ENCODE measurements around the gene JCHAIN. TPM values are rescaled to one million over a fixed set of nuclear protein-coding genes. Genes with fewer than 3 reads are reported as not detected.

The JCHAIN gene
- total and polyA plus RNA-seq, 2 of the 13 experiments (the other 11 are each of a cell fraction or from before 2014, with no cell fraction given), result not detected

DNA sequence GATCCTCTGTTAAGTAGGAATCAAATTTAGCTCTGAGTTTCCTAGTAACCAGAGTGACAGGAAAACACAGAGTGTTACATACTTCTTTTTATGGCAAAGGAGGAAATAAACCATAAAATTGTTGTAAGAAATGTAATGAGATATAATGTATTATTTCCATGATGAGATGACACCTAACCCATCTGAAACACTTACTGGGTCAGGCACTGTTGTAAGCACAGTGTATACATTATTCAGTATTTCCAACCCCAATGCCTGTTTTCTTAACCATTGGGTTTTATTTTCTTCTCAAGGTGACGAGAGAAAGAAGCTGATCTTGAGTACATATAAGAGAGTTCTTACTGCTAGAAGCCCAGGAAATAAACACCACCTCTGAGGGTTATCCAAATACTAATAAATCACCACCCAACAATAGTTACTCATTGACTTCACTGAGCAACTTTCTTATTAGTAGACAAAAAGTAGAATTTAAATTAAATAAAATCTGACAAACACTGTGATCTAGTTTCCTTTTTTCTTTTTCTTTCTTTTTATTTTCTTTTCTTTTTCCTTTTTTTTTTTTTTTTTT lies 42.0 kb downstream of the JCHAIN start:
- CTCF ChIA-PET (ENCODE audit: low intra/inter-chr PET ratio, low total read pairs), result no interaction called here
- no peak overlapping the region for H3K27ac ChIP-seq (ENCODE audit: extremely low read length, insufficient read depth, low read length)
- no peaks in the 10 kb centered on the region for H3K9me3 ChIP-seq (ENCODE audit: low read length)
- no peak overlapping the region for H3K4me2 ChIP-seq (ENCODE audit: low read depth, low read length)
- intact Hi-C loops (cut with micrococcal nuclease; ENCODE audit: unreplicated experiment), result no loop called here
- no peaks in the 10 kb centered on the region for H3K27me3 ChIP-seq (ENCODE audit: control insufficient read depth in 1 of 2, insufficient read depth in 2 of 2, low read length in 2 of 2)
- no peaks in the 10 kb centered on the region for H3K4me1 ChIP-seq (ENCODE audit: insufficient read depth, low read length)
- POLR2A ChIA-PET, result no interaction called here
- DNase-seq (ENCODE audit: low spot score) (no peak), ATAC-seq (no peak), FAIRE-seq (no peak)
- no peak overlapping the region for H2AFZ ChIP-seq (ENCODE audit: low read length)
- no peak overlapping the region for H3K4me3 ChIP-seq (replicated peaks in 1 of 3; ENCODE audit: insufficient read depth in 1 of 3, low read depth in 2 of 3, low read length in 3 of 3)
- WGBS (ENCODE audit: low lambda C conversion rate), result 0% methylated on average over 1 of the region's 1 CpG
- H3K9ac ChIP-seq (ENCODE audit: insufficient read depth, low read depth, low read length), result no peak overlapping the region
- no TSS peak for BruUV-seq (replicated peaks)
- H3K36me3 ChIP-seq (replicated peaks in 1 of 2; ENCODE audit: control insufficient read depth in 1 of 2, insufficient read depth in 2 of 2, low read length in 2 of 2), result no peaks in the 10 kb centered on the region
- no peaks in the 10 kb centered on the region for H4K20me1 ChIP-seq (ENCODE audit: insufficient read depth, low read length)
- in situ Hi-C loops (cut with HindIII; ENCODE audit: extremely low pct_ligation_motif_present, low pct_unique_long_range_greater_than_20kb), result no loop called here
- H3K79me2 ChIP-seq (ENCODE audit: insufficient read depth, low read length), result no peaks in the 10 kb centered on the region
- TF ChIP-seq, protein P1, sequence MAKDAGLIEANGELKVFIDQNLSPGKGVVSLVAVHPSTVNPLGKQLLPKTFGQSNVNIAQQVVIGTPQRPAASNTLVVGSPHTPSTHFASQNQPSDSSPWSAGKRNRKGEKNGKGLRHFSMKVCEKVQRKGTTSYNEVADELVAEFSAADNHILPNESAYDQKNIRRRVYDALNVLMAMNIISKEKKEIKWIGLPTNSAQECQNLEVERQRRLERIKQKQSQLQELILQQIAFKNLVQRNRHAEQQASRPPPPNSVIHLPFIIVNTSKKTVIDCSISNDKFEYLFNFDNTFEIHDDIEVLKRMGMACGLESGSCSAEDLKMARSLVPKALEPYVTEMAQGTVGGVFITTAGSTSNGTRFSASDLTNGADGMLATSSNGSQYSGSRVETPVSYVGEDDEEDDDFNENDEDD (CRISPR knock-in tag; IDR thresholded peaks at IDR 0.05; ENCODE audit: borderline replicate concordance), result no peak
- TF ChIP-seq, protein P2, sequence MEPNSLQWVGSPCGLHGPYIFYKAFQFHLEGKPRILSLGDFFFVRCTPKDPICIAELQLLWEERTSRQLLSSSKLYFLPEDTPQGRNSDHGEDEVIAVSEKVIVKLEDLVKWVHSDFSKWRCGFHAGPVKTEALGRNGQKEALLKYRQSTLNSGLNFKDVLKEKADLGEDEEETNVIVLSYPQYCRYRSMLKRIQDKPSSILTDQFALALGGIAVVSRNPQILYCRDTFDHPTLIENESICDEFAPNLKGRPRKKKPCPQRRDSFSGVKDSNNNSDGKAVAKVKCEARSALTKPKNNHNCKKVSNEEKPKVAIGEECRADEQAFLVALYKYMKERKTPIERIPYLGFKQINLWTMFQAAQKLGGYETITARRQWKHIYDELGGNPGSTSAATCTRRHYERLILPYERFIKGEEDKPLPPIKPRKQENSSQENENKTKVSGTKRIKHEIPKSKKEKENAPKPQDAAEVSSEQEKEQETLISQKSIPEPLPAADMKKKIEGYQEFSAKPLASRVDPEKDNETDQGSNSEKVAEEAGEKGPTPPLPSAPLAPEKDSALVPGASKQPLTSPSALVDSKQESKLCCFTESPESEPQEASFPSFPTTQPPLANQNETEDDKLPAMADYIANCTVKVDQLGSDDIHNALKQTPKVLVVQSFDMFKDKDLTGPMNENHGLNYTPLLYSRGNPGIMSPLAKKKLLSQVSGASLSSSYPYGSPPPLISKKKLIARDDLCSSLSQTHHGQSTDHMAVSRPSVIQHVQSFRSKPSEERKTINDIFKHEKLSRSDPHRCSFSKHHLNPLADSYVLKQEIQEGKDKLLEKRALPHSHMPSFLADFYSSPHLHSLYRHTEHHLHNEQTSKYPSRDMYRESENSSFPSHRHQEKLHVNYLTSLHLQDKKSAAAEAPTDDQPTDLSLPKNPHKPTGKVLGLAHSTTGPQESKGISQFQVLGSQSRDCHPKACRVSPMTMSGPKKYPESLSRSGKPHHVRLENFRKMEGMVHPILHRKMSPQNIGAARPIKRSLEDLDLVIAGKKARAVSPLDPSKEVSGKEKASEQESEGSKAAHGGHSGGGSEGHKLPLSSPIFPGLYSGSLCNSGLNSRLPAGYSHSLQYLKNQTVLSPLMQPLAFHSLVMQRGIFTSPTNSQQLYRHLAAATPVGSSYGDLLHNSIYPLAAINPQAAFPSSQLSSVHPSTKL (CRISPR knock-in tag; IDR thresholded peaks at IDR 0.05), result no peak
- TF ChIP-seq JUNB (CRISPR knock-in tag; IDR thresholded peaks at IDR 0.05; ENCODE audit: borderline replicate concordance), result no peak
- no peak for TF ChIP-seq ETV5 (CRISPR knock-in tag; IDR thresholded peaks at IDR 0.05; ENCODE audit: borderline replicate concordance)
- TF ChIP-seq ARNTL (CRISPR knock-in tag; IDR thresholded peaks at IDR 0.05), result no peak
- no peak for TF ChIP-seq ZBTB20 (CRISPR knock-in tag; IDR thresholded peaks at IDR 0.05; ENCODE audit: borderline replicate concordance, low read depth)
- no peak for TF ChIP-seq ZFP36L1 (CRISPR knock-in tag; IDR thresholded peaks at IDR 0.05)
- TF ChIP-seq CHD2 (IDR thresholded peaks at IDR 0.05; ENCODE audit: low read depth, low read length), result no peak
- TF ChIP-seq ZNF431 (CRISPR knock-in tag; IDR thresholded peaks at IDR 0.05; ENCODE audit: borderline replicate concordance, low read depth), result no peak
- no peak for TF ChIP-seq MYC (CRISPR knock-in tag; IDR thresholded peaks at IDR 0.05; ENCODE audit: borderline replicate concordance)
- TF ChIP-seq, protein P3, sequence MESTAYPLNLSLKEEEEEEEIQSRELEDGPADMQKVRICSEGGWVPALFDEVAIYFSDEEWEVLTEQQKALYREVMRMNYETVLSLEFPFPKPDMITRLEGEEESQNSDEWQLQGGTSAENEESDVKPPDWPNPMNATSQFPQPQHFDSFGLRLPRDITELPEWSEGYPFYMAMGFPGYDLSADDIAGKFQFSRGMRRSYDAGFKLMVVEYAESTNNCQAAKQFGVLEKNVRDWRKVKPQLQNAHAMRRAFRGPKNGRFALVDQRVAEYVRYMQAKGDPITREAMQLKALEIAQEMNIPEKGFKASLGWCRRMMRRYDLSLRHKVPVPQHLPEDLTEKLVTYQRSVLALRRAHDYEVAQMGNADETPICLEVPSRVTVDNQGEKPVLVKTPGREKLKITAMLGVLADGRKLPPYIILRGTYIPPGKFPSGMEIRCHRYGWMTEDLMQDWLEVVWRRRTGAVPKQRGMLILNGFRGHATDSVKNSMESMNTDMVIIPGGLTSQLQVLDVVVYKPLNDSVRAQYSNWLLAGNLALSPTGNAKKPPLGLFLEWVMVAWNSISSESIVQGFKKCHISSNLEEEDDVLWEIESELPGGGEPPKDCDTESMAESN (CRISPR knock-in tag; conservative IDR thresholded peaks at IDR 0.05), result no peak
- no peak for TF ChIP-seq MLLT10 (CRISPR knock-in tag; IDR thresholded peaks at IDR 0.05)
- no peak for TF ChIP-seq HNF4A (CRISPR knock-in tag; IDR thresholded peaks at IDR 0.05)
- no peak for TF ChIP-seq RBM22 (optimal IDR thresholded peaks at IDR 0.05; ENCODE audit: low read length)
- TF ChIP-seq, protein P4, sequence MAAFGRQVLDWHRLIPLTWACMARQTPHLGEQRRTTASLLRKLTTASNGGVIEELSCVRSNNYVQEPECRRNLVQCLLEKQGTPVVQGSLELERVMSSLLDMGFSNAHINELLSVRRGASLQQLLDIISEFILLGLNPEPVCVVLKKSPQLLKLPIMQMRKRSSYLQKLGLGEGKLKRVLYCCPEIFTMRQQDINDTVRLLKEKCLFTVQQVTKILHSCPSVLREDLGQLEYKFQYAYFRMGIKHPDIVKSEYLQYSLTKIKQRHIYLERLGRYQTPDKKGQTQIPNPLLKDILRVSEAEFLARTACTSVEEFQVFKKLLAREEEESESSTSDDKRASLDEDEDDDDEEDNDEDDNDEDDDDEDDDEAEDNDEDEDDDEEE (CRISPR knock-in tag; IDR thresholded peaks at IDR 0.05), result no peak
- no peak for TF ChIP-seq AKAP8 (CRISPR knock-in tag; IDR thresholded peaks at IDR 0.05)
- no peak for TF ChIP-seq ZNF138 (CRISPR knock-in tag; IDR thresholded peaks at IDR 0.05; ENCODE audit: low read depth)
- TF ChIP-seq NR2F2 (IDR thresholded peaks at IDR 0.05; ENCODE audit: borderline replicate concordance, low read depth), result no peak
